22Rv1 (cell line): ENCODE measurements around the gene ELK1.

Source experiments
- H3K27ac ChIP-seq: fragments of 450-650 bp; 2 replicates; pipeline ENCODE4 v1.5.1; 2017
- CTCF ChIP-seq: fragments of 450-650 bp; IDR thresholded peaks from 2 replicates; pipeline ENCODE4 v1.5.1; 2017; ENCODE audit warnings: mild to moderate bottlenecking
- ZFX ChIP-seq: fragments of 450-650 bp; IDR thresholded peaks from 2 replicates; pipeline ENCODE4 v1.6.1; 2017; ENCODE audit warnings: antibody characterized with exemption, borderline replicate concordance

ELK1 gene

GRCh38 chrX:47593522-47593921 lies 56.8 kb downstream of the ELK1 start:
- no peak overlapping the region for H3K27ac ChIP-seq
- TF ChIP-seq ZFX (no peak), CTCF (no peak)

- TF ChIP-seq ZFX (no peak), CTCF (no peak)
Measured at GRCh38 chrX:47590984-47591383, 59.4 kb downstream of the ELK1 start.

GRCh38 chrX:47587906-47588735 lies 62.2 kb downstream of the ELK1 start:
- no peak overlapping the region for H3K27ac ChIP-seq
- TF ChIP-seq ZFX: no peak
- no peak for TF ChIP-seq CTCF

More at GRCh38 chrX:47590984-47591383, 59.4 kb downstream of the ELK1 start:
- H3K27ac ChIP-seq: no peak overlapping the region

GRCh38 chrX:47587091-47587891 lies 63.1 kb downstream of the ELK1 start:
- no peak overlapping the region for H3K27ac ChIP-seq
- TF ChIP-seq ZFX (no peak), CTCF (no peak)

GRCh38 chrX:47586043-47586787 lies 64.1 kb downstream of the ELK1 start:
- H3K27ac ChIP-seq: no peak overlapping the region
- no peak for TF ChIP-seq CTCF
- TF ChIP-seq ZFX: no peak
